ENCODE results near the gene SIAH1.
"Not testable (repeated sequence)": the region's sequence is repeated elsewhere in the genome, so short reads cannot be mapped to it uniquely, and the experiment has no call there.

Gene SIAH1

GRCh38 chr16:48365601-48366164, 19.5 kb downstream of the SIAH1 start:
- peak; percentile 68 for DNase-seq

- no peak for DNase-seq
Observed at GRCh38 chr16:48365025-48365600, 20.1 kb downstream of the SIAH1 start.

GRCh38 chr16:48361540-48362144, 23.6 kb downstream of the SIAH1 start:
- DNase-seq: no peak

GRCh38 chr16:48361012-48361411, 24.2 kb downstream of the SIAH1 start:
- no peak for DNase-seq

- no peak for DNase-seq
Observed at GRCh38 chr16:48359983-48360382, 25.2 kb downstream of the SIAH1 start.

GRCh38 chr16:48358419-48358818, 26.8 kb downstream of the SIAH1 start:
- no peak for DNase-seq

- no peak for DNase-seq
Observed at GRCh38 chr16:48356633-48357376, 28.4 kb downstream of the SIAH1 start.

- DNase-seq: no peak
Observed at GRCh38 chr16:48354877-48355855, 30.0 kb downstream of the SIAH1 start.

- DNase-seq: not testable (repeated sequence)
Observed at GRCh38 chr16:48354385-48354784, 30.8 kb downstream of the SIAH1 start.

- DNase-seq: peak; percentile 58
Observed at GRCh38 chr16:48353565-48354163, 31.5 kb downstream of the SIAH1 start.

GRCh38 chr16:48352648-48353390, 32.4 kb downstream of the SIAH1 start:
- no peak for DNase-seq

- no peak for DNase-seq
Observed at GRCh38 chr16:48350736-48351135, 34.5 kb downstream of the SIAH1 start.

- peak; percentile 57 for DNase-seq
Observed at GRCh38 chr16:48347980-48348379, 37.2 kb downstream of the SIAH1 start.

- DNase-seq: peak; percentile 25
Observed at GRCh38 chr16:48347191-48347865, 37.9 kb downstream of the SIAH1 start.

- no peak for DNase-seq
Observed at GRCh38 chr16:48342591-48342990, 42.6 kb downstream of the SIAH1 start.

GRCh38 chr16:48340054-48340453, 45.2 kb downstream of the SIAH1 start:
- no peak for DNase-seq

- no peak for DNase-seq
Observed at GRCh38 chr16:48335961-48336360, 49.3 kb downstream of the SIAH1 start.

- DNase-seq: no peak
Observed at GRCh38 chr16:48334325-48334724, 50.9 kb downstream of the SIAH1 start.

- DNase-seq: no peak
Observed at GRCh38 chr16:48332978-48333377, 52.2 kb downstream of the SIAH1 start.

- no peak for DNase-seq
Observed at GRCh38 chr16:48330841-48331192, 54.4 kb downstream of the SIAH1 start.

Measured in retina (tissue), 1 donor.